Middle frontal gyrus (tissue), 1 donor: ENCODE results near the gene GSC2.

Source experiments
- DNase-seq: peaks from one replicate; pipeline ENCODE4 v3.0.0-alpha.2; 2015; ENCODE audit warnings: low spot score; ENCODE audit errors: extremely low spot score

GSC2 gene

GRCh38 chr22:19120829-19121630 lies 29.1 kb downstream of the GSC2 start:
- DNase-seq = no peak

- no peak for DNase-seq
Observed at GRCh38 chr22:19119949-19120348, 30.1 kb downstream of the GSC2 start.

- no peak for DNase-seq
Observed at GRCh38 chr22:19118329-19118880, 31.7 kb downstream of the GSC2 start.

GRCh38 chr22:19117111-19117512 lies 33.0 kb downstream of the GSC2 start:
- DNase-seq = no peak

- no peak for DNase-seq
Observed at GRCh38 chr22:19115628-19116027, 34.5 kb downstream of the GSC2 start.

GRCh38 chr22:19114984-19115552 lies 35.0 kb downstream of the GSC2 start:
- no peak for DNase-seq

GRCh38 chr22:19113429-19113828 lies 36.7 kb downstream of the GSC2 start:
- DNase-seq = no peak

- DNase-seq = no peak
Observed at GRCh38 chr22:19111584-19111983, 38.5 kb downstream of the GSC2 start.

- no peak for DNase-seq
Observed at GRCh38 chr22:19111140-19111539, 39.0 kb downstream of the GSC2 start.

- DNase-seq = no peak
Observed at GRCh38 chr22:19110646-19111045, 39.4 kb downstream of the GSC2 start.

GRCh38 chr22:19110064-19110458 lies 40.0 kb downstream of the GSC2 start:
- DNase-seq = no peak

GRCh38 chr22:19109198-19110063 lies 40.7 kb downstream of the GSC2 start:
- no peak for DNase-seq

- no peak for DNase-seq
Observed at GRCh38 chr22:19108807-19109197, 41.3 kb downstream of the GSC2 start.

GRCh38 chr22:19107730-19108074 lies 42.4 kb downstream of the GSC2 start:
- no peak for DNase-seq

GRCh38 chr22:19106886-19107729 lies 43.0 kb downstream of the GSC2 start:
- no peak for DNase-seq

GRCh38 chr22:19105867-19106802 lies 44.0 kb downstream of the GSC2 start:
- no peak for DNase-seq

- DNase-seq = no peak
Observed at GRCh38 chr22:19105456-19105855, 44.6 kb downstream of the GSC2 start.

GRCh38 chr22:19103880-19104821 lies 45.9 kb downstream of the GSC2 start:
- DNase-seq = no peak

- no peak for DNase-seq
Observed at GRCh38 chr22:19098157-19098556, 51.9 kb downstream of the GSC2 start.
